Measurements from ENCODE around the gene AKR1C1.
"Not testable (repeated sequence)": the region's sequence is repeated elsewhere in the genome, so short reads cannot be mapped to it uniquely, and the experiment has no call there.

Gene AKR1C1

DNA sequence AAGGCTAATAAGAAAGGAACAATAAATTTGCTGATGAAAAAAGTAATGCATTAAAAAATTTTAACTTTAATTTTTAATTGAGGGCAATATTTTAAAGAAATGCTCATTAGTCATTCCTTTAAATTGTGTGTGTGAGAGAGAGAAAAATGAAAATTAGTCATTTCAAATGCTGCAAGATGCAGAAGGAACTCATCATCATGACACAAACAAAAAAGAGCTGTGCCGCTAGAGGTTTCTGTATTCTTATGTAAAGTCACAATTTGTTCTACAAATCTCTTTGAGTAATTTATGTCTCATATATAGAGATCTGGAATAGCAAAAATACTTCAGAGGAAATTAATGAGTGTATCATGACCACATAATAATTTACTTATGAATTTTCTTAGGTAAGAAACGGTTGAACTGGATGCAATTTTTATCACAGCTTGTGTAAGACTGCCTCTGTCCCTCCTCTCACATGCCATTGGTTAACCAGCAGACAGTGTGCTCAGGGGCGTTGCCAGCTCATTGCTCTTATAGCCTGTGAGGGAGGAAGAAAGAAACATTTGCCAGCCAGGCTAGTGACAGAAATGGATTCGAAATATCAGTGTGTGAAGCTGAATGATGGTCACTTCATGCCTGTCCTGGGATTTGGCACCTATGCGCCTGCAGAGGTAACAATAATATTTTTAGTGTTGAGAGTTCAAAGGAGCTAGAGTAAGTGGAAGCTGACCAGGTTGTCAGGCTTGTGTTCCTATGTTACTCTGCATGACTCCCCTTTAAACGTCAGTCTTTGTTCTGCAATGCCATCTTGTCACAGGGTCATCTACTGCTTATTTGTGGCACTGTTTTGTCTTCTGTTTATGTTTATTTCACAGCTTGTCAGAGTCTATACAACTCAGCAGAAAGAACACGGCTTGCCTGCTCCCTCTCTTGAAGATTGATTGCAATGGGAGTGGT, at the start of gene AKR1C1:
AKR1C1 (plus strand) TSS at position 540 of the 939 bp plus-strand sequence; CDS start at position 570, 30 bp downstream.
- not testable (repeated sequence) for H3K27ac Mint-ChIP-seq, ATAC-seq, H3K27me3 Mint-ChIP-seq, H3K4me3 Mint-ChIP-seq, H3K9me3 Mint-ChIP-seq, H3K4me1 Mint-ChIP-seq, H3K36me3 Mint-ChIP-seq

DNA sequence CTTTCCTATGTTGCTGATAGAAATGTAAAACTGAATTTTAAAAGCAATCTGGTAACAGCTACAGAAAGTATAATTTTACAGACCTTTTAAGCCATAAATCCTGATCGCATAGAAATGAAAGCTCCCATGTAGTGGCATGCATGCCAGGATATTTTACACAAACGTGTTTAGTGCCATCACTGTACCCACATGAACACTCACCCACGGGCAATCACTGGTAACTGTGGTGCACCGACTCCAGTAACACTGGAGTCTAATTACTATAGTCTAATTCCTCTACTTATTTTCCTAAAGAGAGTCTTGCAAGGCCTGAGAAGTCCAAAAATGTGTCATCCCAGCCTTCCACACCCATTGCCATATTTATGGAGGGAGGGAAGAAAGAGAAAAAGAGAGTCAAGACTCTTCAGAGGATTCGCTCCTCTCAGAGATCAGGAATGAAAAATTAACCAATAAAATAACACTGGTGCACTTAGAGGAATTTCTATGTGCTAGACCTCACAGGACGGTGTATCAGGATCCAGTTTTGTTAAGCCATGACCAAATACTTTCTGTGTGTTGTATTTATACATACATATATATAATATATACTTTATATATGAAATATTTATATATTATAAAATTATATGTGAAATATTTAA, 48.9 kb upstream of the AKR1C1 start:
- Mint-ChIP-seq H3K36me3 (no peaks in the 10 kb centered on the region), H3K4me1 (no peaks in the 10 kb centered on the region), H3K9me3 (peaks cover 3% of the 10 kb centered on the region), H3K4me3 (no peak overlapping the region), H3K27ac (no peak overlapping the region), H3K27me3 (peaks cover 6% of the 10 kb centered on the region)
- no peak for ATAC-seq

DNA sequence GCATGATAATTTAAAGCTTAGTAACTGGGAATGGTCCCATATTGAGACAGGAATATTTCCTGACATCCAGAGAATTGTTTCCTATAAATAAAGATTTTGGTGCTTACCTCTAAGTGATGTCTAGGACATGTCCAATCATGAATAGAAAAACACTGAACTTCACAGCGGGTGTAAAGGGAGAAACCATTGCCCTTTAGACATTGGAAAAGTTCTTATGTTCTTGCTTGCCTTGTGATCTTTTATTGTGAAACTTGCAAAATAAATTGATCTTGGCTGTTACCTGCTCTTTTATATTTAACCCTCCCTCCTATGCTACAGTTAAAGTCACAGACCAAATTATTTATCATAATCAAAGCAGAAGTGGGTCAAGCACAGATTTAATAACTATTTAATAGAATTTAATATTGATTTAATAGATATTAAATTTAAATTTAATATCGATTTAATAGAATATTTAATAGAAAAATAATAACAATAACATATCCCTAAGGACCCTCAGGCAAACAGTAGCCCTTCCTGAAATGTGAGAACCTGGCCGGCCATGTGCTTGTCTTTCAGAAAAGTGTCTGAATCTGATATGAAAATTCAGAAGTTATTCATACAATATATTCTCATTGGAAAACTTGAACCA, 47.0 kb upstream of the AKR1C1 start:
- ATAC-seq = no peak
- Mint-ChIP-seq H3K36me3 (no peaks in the 10 kb centered on the region), H3K4me1 (no peaks in the 10 kb centered on the region), H3K27me3 (no peaks in the 10 kb centered on the region), H3K4me3 (no peak overlapping the region), H3K9me3 (no peaks in the 10 kb centered on the region), H3K27ac (no peak overlapping the region)

DNA sequence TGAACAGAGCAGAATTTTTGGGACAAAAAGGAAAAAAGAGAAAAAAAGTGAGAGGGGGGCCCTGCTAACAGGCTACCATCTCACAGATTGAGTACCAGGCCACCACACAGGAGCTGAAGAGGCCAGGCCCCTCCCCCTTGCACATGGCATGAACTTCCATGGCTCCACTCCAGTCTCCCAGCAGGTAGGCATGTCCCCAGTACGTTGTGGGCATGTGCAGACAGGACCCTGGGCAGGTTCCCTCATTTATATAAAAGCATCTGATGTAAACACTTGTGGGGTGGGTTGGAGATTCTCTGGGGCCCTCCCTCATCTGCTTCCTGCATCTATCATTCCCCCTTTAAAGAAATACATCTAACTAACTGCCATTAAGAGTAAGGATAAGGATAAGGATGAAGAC, 45.0 kb upstream of the AKR1C1 start:
- H3K27ac Mint-ChIP-seq = no peak overlapping the region

DNA sequence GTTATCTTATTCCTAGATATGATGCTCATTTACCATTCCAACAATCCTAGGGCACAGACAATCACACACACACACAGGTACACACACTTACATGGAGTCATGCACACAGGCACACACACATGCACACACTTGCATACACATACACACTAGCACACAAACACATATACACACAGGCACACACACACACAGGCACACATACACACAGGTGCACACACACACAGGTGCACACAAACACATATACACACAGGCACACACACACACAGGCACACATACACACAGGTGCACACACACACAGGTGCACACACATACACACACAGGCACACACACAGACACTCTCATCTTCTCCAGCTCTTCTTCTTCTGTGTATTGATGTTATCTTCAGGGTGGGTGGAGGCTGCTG, 38.7 kb upstream of the AKR1C1 start:
- peaks cover 19% of the 10 kb centered on the region for H3K9me3 Mint-ChIP-seq
- not testable (repeated sequence) for ATAC-seq, H3K4me3 Mint-ChIP-seq, H3K4me1 Mint-ChIP-seq, H3K36me3 Mint-ChIP-seq, H3K27me3 Mint-ChIP-seq, H3K27ac Mint-ChIP-seq

More for the DNA sequence above, 45.0 kb upstream of the AKR1C1 start:
- Mint-ChIP-seq H3K4me3 (no peak overlapping the region), H3K27me3 (peaks cover 8% of the 10 kb centered on the region), H3K36me3 (no peaks in the 10 kb centered on the region), H3K9me3 (no peaks in the 10 kb centered on the region), H3K4me1 (no peaks in the 10 kb centered on the region)
- no peak for ATAC-seq

DNA sequence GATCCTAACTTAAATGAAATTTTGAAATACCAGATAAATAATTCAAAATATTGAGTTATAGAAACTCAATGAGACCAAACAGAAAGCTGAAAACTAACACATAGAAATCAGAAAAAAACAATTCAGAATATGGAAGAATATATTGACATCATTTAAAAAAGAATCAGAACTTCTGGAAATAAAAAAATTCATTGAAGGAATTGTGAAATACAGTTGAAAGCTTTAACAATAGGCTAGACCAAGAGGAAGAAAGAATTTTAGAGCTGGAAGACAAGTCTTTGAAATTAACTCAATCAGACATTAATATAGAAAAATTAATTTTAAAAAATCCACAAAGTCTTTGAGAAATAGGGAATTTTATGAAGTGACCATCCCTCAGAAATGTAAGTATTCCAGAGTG, 36.8 kb upstream of the AKR1C1 start:
- peaks cover 8% of the 10 kb centered on the region for H3K27me3 Mint-ChIP-seq
- H3K9me3 Mint-ChIP-seq = peaks cover 25% of the 10 kb centered on the region
- H3K27ac Mint-ChIP-seq = no peak overlapping the region
- H3K36me3 Mint-ChIP-seq = no peaks in the 10 kb centered on the region
- no peaks in the 10 kb centered on the region for H3K4me1 Mint-ChIP-seq
- ATAC-seq = no peak
- no peak overlapping the region for H3K4me3 Mint-ChIP-seq

DNA sequence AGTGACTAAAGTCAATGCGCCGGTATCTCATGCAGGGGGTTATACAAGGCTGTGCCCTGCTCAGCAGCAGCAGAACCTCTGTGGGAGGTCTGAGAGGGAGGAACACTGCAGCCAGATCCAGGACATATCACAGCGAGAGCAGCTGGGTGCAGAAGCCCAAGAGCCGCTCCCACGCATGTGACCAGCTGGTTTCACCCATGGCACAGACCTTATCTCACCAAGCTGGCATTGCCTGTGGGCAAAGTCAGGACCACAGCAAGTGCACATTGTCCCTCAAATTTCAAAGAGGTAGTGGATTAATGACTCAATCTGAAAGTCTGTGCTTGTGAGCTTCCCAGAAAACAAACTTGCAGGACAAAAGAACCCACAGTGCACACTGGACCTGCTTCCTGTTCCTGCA, 31.6 kb upstream of the AKR1C1 start:
- no peak for ATAC-seq
- Mint-ChIP-seq H3K36me3 (no peaks in the 10 kb centered on the region), H3K27me3 (peaks cover 15% of the 10 kb centered on the region), H3K4me1 (no peaks in the 10 kb centered on the region), H3K27ac (no peak overlapping the region), H3K9me3 (peaks cover 14% of the 10 kb centered on the region), H3K4me3 (no peak overlapping the region)

DNA sequence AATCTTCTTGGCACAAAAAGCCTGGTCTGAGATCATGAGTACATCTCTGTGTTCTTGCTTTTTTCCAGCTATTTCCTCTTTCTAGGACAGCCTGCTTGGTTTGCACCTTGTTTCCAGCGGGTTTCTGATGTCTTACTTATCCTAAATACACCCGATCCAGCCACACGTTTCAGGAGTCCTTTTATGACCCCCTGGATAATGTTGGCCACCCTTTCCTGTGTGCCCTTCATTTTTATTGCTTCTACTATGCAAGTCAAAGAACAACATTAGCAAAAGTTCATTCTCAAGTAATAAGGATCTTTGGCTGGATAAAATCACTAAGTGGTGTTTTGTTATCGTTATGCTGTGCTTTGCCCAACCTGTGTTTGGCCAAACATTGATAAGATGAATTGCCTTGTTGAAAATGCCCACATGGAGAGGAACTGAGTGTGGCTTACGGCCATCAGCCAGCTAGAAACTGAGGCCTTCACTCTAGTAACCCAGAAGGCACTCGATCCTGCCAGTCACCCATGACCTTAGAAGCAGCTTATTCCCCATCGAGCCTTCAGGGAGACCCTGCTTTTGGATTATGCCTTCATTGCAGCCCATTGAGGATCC, 28.7 kb upstream of the AKR1C1 start:
- H3K4me1 Mint-ChIP-seq = no peaks in the 10 kb centered on the region
- H3K36me3 Mint-ChIP-seq = no peaks in the 10 kb centered on the region
- ATAC-seq = no peak
- peaks cover 6% of the 10 kb centered on the region for H3K9me3 Mint-ChIP-seq
- peaks cover 28% of the 10 kb centered on the region for H3K27me3 Mint-ChIP-seq
- no peak overlapping the region for H3K4me3 Mint-ChIP-seq
- H3K27ac Mint-ChIP-seq = no peak overlapping the region

DNA sequence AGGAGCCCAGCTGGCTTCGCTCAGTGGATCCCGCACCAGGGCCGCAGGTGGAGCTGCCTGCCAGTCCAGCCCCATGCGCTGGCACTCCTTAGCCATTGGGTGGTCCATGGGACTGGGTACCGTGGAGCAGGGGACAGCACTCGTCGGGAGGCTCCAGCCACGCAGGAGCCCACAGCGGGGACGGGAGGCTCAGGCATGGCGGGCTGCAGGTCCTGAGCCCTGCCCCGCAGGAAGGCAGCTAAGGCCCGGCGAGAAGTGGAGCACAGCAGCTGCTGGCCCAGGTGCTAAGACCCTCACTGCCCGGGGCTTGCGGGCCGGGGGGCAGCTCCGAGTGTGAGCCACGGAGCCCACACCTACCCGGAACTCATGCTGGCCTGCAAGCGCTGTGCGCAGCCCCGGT, 25.9 kb upstream of the AKR1C1 start:
- Mint-ChIP-seq H3K27me3 (peaks cover 28% of the 10 kb centered on the region), H3K36me3 (no peaks in the 10 kb centered on the region), H3K27ac (no peak overlapping the region), H3K4me3 (no peak overlapping the region), H3K9me3 (no peaks in the 10 kb centered on the region), H3K4me1 (no peaks in the 10 kb centered on the region)
- ATAC-seq = no peak

DNA sequence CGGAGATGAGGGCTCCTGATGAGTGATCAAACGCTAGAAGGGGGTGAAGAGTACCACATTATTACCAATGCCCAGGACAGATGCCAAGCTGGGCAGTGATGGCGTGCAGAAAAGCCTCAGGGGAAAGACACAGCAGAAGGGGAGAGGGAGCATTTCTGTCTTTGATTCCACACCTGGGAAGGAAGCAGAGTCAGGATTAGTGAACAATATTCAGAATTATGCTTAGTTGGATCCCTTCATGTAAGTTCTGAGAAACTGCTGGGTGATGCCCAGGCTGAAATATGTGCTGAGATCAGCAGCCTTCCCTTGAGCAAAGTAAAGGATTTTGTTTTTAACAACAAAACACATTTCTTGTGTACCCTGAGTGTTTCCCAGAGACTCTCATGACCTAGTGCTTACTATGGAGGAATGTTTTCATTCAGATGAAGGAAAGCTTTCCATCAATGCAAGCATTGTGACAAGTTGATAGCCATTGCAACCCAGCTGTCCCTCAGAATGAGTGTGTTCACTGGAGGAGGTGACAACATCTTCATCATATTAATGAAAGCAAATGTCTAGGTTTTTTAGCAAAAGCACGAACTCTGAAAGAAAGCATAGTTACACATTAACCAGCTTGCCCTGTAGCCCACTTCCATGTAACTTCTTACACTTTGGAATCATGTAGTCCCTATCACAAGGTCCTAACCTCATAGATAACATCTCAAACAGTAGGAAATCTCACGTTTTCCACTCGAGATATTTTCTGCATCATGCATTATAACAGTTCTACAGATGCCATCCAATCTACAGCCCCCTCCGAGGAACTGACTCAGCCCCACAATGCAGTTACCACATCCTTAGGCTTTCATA, 23.8 kb upstream of the AKR1C1 start:
- Mint-ChIP-seq H3K36me3 (no peaks in the 10 kb centered on the region), H3K27me3 (peaks cover 28% of the 10 kb centered on the region)
- ATAC-seq = no peak

DNA sequence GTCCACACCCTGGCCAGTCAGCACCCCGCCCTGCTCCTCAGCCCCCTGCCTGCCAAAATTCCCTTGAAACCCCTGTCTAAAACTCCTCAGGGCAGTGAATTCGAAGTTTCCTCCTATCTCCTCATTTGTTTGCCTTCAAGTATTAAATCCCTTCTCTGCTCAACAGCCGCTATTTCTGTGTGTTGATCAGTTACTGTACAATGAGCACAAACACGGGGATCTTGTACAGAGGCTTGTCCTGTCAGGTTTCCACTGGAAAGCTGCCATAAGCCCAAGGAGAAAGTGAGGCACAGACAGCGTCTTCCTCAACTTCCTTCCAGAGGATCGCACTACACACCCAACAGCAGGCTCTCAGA, 23.2 kb upstream of the AKR1C1 start:
- not testable (repeated sequence) for H3K9me3 Mint-ChIP-seq, H3K27ac Mint-ChIP-seq, H3K36me3 Mint-ChIP-seq, H3K4me1 Mint-ChIP-seq, ATAC-seq, H3K4me3 Mint-ChIP-seq
- H3K27me3 Mint-ChIP-seq = peaks cover 25% of the 10 kb centered on the region

More for the DNA sequence above, 23.8 kb upstream of the AKR1C1 start:
- no peak overlapping the region for H3K27ac Mint-ChIP-seq
- H3K4me1 Mint-ChIP-seq = no peaks in the 10 kb centered on the region
- H3K4me3 Mint-ChIP-seq = no peak overlapping the region
- no peaks in the 10 kb centered on the region for H3K9me3 Mint-ChIP-seq

DNA sequence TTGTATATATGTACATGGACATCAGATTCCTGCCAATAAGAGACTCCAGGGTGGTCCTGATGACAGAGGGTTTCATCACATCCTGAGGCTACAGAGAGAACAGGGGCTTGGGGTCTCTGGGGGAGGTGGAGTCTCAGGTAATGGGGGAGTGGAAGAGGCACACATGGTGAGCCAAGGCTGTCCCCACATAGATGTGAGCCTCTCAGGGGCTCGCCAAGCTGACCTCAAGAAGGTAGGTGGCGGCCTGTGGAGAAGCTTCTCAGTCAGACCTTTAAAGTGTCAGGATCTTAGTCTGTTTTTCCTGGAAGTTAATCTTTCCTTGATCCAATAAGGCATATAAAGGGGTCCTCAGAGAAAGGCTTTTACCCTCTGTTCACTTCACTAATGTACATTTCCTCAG, 22.3 kb upstream of the AKR1C1 start:
- not testable (repeated sequence) for H3K4me1 Mint-ChIP-seq, H3K36me3 Mint-ChIP-seq, ATAC-seq, H3K9me3 Mint-ChIP-seq, H3K4me3 Mint-ChIP-seq, H3K27ac Mint-ChIP-seq
- peaks cover 16% of the 10 kb centered on the region for H3K27me3 Mint-ChIP-seq

DNA sequence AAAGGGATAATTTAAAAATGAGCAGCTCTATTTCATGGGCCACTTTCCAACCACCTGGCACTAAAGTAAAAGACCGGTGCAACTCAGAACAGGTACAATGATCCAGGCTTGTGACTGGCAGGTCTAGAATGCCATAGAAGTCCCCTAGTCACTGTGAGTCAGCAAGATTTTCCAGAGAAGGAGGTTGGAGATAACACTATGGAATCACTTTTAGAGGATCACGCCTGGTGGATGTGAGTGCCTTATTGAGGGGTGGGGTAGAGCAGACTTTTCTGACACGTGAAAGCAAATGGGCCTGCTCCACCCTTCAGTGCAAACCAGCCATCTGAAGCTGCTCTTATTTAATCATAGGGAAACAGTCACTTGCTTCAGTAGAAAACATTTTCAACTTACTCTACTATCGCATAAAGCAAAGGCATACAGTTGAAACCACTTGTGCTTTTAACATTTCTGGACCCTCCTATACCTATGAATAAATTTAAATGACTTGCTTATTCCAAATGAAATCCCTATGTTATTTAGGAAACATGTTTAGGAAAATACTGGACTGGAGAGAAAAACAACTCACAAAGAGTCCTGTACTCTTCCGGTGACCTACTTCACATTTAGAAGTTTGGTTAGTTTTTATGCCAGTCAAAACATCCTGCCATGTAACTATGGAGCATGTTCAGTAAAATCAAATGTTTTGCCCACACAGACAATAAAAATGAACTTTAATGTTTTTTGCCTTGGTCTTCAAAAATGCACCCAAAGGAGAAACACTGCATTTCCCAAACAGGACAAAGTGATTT, 21.5 kb upstream of the AKR1C1 start:
- no peak for ATAC-seq
- Mint-ChIP-seq H3K9me3 (no peaks in the 10 kb centered on the region), H3K4me3 (no peak overlapping the region), H3K36me3 (no peaks in the 10 kb centered on the region), H3K27me3 (peaks cover 14% of the 10 kb centered on the region), H3K4me1 (no peaks in the 10 kb centered on the region), H3K27ac (no peak overlapping the region)

DNA sequence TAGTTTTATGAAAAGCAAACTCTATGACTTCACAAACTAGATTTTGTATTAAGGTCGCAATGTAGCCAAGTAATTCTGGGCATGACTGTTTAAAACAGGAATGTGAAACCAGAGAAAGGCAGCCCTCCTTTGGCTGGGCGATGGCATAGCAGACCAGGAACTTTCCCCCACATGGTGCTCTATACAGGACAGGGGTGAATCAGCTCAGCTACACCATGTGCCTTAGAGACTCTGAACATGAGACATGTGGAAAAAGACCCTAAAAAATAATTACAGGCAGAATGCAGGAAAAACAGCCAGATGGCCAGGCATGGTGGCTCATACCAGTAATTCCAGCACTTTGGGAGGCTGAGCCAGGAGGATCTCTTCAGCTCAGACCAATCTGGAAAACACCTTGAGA, 20.3 kb upstream of the AKR1C1 start:
- not testable (repeated sequence) for H3K4me1 Mint-ChIP-seq, H3K4me3 Mint-ChIP-seq, H3K9me3 Mint-ChIP-seq, H3K27ac Mint-ChIP-seq, H3K36me3 Mint-ChIP-seq, ATAC-seq
- peaks cover 12% of the 10 kb centered on the region for H3K27me3 Mint-ChIP-seq
